ENCODE results near the gene SLC29A1. TPM values are rescaled to one million over a fixed set of nuclear protein-coding genes. Genes with fewer than 3 reads are reported as not detected.

Gene SLC29A1
- total RNA-seq, 2 donors from 2014 or later, result 25.1 to 95.6 TPM

DNA sequence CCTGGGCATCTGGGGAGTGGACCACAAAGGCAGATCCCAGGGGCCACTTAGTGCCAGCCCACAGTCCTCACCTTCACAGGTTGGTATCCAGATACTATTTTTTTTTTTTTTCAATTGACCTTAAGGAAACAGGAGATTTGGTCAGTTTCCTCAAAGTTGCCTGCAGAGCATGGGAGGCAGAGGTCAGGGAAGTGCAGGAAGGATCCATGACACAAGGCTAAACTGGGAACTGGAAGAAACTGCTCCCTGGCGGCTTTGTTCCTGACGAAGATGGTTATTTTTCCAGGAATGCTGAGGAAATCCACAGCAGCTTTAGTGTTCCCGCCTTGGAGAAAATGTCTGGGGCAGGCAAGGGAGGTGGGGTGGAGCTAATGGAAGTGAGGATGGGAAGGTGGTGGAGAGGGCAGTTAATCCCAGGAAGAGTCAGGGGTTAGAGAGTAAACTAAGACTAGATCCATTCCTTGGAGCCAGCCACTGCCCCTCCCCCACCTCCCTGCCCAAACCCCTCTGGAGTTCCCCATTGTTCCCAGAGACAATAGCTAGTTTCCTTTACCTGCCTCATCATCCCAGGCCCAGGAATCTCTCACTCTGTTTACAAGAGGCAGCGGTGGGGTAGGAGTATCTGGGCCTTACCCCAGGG is 20.9 kb upstream of the SLC29A1 start:
- Mint-ChIP-seq H3K27ac (no peak overlapping the region), H3K9me3 (no peaks in the 10 kb centered on the region), H3K36me3 (no peaks in the 10 kb centered on the region), H3K27me3 (peaks cover 6 to 7% of the 10 kb centered on the region in 2 donors), H3K4me1 (ENCODE audit: low read depth in 2 of 2) (no peaks in the 10 kb centered on the region), H3K4me3 (no peak overlapping the region)
- DNase-seq (ENCODE audit: low spot score) (no peak), ATAC-seq (no peak)

DNA sequence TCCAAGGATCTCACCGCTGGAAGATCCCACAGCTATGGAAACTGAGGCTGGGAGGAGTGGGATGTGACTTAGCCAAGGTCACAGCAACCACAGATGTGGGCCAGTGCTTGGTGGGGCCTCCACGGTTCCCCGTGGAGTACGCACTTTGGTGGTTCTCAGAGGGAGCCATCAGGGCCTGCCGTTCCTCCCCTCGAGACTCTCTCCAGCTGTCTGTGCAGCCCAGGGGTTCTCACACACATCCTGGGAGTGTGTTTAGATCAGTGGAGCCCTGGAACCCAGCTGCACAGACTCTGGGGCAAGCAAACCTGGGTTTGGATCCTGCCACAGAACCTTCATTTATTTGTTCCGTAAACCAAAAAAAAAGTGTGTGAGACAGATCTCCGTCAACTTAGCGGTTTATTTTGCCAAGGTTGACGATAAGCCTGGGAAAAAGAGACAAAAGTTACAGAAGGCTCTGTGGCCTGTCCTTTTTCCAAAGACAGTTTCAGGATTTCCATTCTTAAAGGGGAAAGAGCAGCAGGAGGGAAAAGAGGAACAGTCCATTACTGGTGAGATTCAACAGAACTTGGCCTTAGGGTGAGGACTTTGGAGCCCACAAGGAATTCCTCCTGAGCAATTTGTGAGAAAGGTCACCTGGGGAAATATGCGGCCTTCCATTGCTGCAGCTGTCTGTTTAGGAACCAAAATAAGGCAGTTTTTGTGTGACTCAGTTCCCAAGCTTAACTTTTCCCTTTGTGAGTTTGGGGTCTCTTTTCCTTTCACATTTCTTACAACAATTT is 20.2 kb upstream of the SLC29A1 start:
- ATAC-seq (no peak), DNase-seq (ENCODE audit: low spot score) (no peak)
- Mint-ChIP-seq H3K27ac (no peak overlapping the region), H3K4me3 (no peak overlapping the region), H3K4me1 (ENCODE audit: low read depth in 2 of 2) (no peaks in the 10 kb centered on the region), H3K9me3 (no peaks in the 10 kb centered on the region), H3K27me3 (peaks cover 6 to 7% of the 10 kb centered on the region in 2 donors), H3K36me3 (no peaks in the 10 kb centered on the region)

GRCh38 chr6:44203955-44204354 is 19.4 kb upstream of the SLC29A1 start:
- H3K27ac Mint-ChIP-seq, result no peak overlapping the region
- no peaks in the 10 kb centered on the region for H3K4me1 Mint-ChIP-seq (ENCODE audit: low read depth in 2 of 2)
- ATAC-seq (no peak), DNase-seq (ENCODE audit: low spot score) (no peak)
- H3K36me3 Mint-ChIP-seq, result no peaks in the 10 kb centered on the region
- H3K27me3 Mint-ChIP-seq, result peaks cover 6 to 9% of the 10 kb centered on the region in 2 donors
- H3K9me3 Mint-ChIP-seq, result no peaks in the 10 kb centered on the region
- no peak overlapping the region for H3K4me3 Mint-ChIP-seq

- ATAC-seq (no peak), DNase-seq (ENCODE audit: low spot score) (no peak)
- Mint-ChIP-seq H3K27me3 (peaks cover 6 to 10% of the 10 kb centered on the region in 2 donors), H3K9me3 (no peaks in the 10 kb centered on the region), H3K36me3 (no peaks in the 10 kb centered on the region), H3K4me1 (ENCODE audit: low read depth in 2 of 2) (no peaks in the 10 kb centered on the region), H3K4me3 (no peak overlapping the region), H3K27ac (no peak overlapping the region)
Observed at GRCh38 chr6:44207966-44208365, 15.4 kb upstream of the SLC29A1 start.

DNA sequence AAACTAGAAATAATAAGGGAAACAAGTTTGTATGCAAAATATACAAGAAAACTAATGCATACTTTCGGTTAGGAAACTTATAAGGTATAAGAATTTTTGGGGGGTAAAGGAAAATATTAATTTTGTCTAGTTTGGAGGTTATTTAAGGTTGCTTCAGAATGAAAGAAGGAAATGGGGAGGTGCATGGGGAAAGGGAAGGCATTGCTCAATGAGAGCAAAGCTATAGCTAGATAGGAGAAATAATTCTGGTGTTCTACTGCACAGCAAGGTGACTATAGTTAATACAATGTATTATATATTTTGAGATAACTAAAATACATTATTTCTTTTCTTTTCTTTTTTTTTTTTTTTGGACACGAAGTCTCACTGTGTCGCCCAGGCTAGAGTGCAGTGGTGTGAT is 12.1 kb upstream of the SLC29A1 start:
- Mint-ChIP-seq H3K27ac (no peak overlapping the region), H3K4me3 (no peak overlapping the region), H3K36me3 (no peaks in the 10 kb centered on the region), H3K9me3 (no peaks in the 10 kb centered on the region), H3K4me1 (ENCODE audit: low read depth in 2 of 2) (no peaks in the 10 kb centered on the region), H3K27me3 (peaks cover 6 to 10% of the 10 kb centered on the region in 2 donors)
- DNase-seq (ENCODE audit: low spot score) (no peak), ATAC-seq (no peak)

- H3K9me3 Mint-ChIP-seq, result no peaks in the 10 kb centered on the region
- H3K27ac Mint-ChIP-seq, result no peak overlapping the region
- no peak for ATAC-seq
- H3K27me3 Mint-ChIP-seq, result peaks cover 0 to 9% of the 10 kb centered on the region in 2 donors
- no peak for DNase-seq (ENCODE audit: low spot score)
- H3K36me3 Mint-ChIP-seq, result no peaks in the 10 kb centered on the region
- H3K4me1 Mint-ChIP-seq (ENCODE audit: low read depth in 2 of 2), result peaks cover 0 to 3% of the 10 kb centered on the region in 2 donors
- H3K4me3 Mint-ChIP-seq, result no peak overlapping the region
Observed at GRCh38 chr6:44214307-44214706, 9.1 kb upstream of the SLC29A1 start.

- Mint-ChIP-seq H3K27me3 (peaks cover 0 to 7% of the 10 kb centered on the region in 2 donors), H3K36me3 (no peaks in the 10 kb centered on the region), H3K27ac (no peak within 1 kb of the TSS), H3K4me3 (no peak within 1 kb of the TSS), H3K9me3 (no peaks in the 10 kb centered on the region), H3K4me1 (ENCODE audit: low read depth in 2 of 2) (peaks cover 5 to 8% of the 10 kb centered on the region in 2 donors)
- ATAC-seq, result no peak
- DNase-seq (ENCODE audit: low spot score), result no peak
Observed at GRCh38 chr6:44216677-44217331, 6.6 kb upstream of the SLC29A1 start, which contains the start of gene MYMX. MYMX (plus strand) TSS chr6:44216926; CDS start chr6:44217472, 546 bp downstream.

DNA sequence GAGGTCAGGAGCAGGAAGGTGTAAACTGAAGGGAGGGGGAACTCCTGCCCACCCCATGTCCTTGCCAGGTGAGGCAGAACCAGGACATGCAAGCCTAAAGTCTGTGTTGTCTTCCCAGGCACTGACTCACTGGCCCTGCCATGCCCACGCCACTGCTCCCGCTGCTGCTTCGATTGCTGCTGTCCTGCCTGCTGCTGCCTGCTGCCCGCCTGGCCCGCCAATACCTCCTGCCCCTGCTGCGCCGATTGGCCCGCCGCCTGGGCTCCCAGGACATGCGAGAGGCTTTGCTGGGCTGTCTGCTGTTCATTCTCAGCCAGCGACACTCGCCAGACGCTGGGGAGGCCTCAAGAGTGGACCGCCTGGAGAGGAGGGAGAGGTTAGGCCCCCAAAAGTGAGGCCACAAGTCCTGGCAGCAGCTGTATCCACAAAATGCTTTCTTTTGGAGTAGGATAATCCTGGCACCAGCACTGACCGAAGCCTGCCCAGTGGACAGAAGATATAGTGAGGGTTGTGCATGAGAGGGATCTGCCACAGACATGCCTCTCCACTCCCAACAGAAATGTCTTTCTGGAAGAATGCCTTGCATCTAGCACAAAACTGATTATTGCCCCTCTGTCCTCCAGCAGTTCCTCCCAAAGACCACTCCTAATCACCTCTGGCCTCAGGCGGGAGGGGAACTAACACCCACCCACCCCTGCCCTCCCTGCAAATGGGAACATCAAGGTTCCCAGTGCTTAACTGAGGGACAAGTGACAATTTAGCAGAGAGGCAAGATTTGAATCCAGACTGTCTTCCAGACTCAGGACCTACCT is 5.9 kb upstream of the SLC29A1 start:
- DNase-seq (ENCODE audit: low spot score) (no peak), ATAC-seq (no peak)
- no peaks in the 10 kb centered on the region for H3K36me3 Mint-ChIP-seq
- H3K4me3 Mint-ChIP-seq, result no peak overlapping the region
- H3K4me1 Mint-ChIP-seq (ENCODE audit: low read depth in 2 of 2), result peaks cover 6 to 8% of the 10 kb centered on the region in 2 donors
- no peaks in the 10 kb centered on the region for H3K9me3 Mint-ChIP-seq
- H3K27me3 Mint-ChIP-seq, result peaks cover 0 to 7% of the 10 kb centered on the region in 2 donors
- H3K27ac Mint-ChIP-seq, result no peak overlapping the region

DNA sequence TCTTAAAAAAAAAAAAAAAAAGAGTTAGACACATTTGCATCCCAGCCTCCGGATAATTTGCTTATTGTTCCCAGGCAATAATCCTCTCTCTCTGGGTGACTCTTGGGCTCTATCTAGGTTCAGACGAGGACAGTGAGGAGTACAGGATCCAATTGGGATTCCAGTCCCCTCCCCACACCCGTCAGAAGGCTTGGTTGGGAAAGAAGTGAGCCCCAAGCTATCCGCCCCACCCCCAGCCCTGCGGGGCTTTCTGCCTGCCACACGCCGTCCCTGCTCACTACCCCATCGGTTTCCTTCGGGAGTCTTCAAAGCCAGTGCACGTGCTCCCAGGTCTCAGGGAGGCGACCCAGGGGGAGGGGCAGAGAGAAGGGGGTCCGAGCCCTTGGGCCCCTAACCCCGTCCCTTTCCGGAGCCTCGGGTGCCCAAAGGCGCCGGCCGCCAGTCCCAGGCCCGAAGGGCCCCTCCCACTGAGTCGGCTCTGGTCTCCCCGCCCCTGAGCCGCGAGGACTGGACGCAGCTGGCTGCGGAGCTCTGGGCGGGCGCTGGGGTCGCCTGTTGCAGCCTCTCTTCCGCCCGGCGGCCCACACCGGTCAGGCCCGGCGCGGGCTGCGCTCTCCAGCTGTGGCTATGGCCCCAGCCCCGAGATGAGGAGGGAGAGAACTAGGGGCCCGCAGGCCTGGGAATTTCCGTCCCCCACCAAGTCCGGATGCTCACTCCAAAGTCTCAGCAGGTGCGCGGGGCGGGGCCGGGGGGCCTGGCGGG is 4.2 kb upstream of the SLC29A1 start:
- H3K27ac Mint-ChIP-seq, result no peak overlapping the region
- H3K27me3 Mint-ChIP-seq, result peaks cover 0 to 8% of the 10 kb centered on the region in 2 donors
- no peaks in the 10 kb centered on the region for H3K36me3 Mint-ChIP-seq
- ATAC-seq, result peak; percentile 71 to 80
- peak overlapping the region; percentile 51 for H3K4me3 Mint-ChIP-seq
- H3K4me1 Mint-ChIP-seq (ENCODE audit: low read depth in 2 of 2), result peaks cover 16 to 18% of the 10 kb centered on the region in 2 donors
- H3K9me3 Mint-ChIP-seq, result no peaks in the 10 kb centered on the region
- peak; percentile 80 for DNase-seq (ENCODE audit: low spot score)

DNA sequence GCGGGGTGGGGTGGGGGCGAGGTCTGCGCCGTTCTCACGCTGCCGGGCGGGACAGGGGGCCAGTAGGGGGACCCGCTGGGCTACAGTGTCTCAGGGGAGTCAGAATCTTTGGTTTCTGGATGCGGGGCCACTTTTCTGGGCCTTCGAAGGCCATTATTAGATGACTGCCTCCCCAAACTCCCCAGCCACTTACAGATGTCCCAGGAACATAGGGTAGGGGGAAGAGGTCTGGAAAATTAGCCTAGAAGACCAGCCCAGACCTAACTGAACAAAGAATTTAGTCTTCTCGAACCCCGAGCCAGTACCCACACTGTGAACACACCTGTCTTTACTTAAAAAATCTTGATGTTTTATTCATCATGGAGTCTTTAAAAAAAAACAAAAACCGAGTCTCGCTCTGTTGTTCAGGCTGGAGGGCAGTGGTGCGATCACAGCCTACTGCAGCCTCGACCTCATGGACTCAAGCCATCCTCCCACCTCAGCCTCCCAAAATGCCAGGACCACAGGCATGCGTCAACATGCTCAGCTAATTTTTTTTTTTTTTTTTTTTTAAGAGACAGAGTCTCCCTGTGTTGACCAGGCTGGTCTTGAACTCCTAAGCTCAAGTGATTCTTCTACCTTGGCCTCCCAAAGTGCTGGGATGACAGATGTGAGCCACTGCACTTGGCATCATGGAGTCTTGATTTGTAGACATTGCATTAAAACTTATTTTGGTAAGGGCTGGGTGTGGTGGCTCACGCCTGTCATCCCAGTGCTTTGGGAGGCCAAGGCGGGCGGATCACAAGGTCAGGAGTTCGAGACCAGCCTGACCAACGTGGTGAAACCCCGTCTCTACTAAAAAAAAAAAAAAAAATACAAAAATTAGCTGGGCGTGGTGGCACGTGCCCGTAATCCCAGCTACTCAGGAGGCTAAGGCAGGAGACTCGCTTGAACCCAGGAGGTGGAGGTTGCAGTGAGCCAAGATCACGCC is 3.3 kb upstream of the SLC29A1 start:
- peaks cover 22 to 23% of the 10 kb centered on the region in 2 donors for H3K4me1 Mint-ChIP-seq (ENCODE audit: low read depth in 2 of 2)
- H3K27ac Mint-ChIP-seq, result no peak overlapping the region
- H3K36me3 Mint-ChIP-seq, result no peaks in the 10 kb centered on the region
- H3K27me3 Mint-ChIP-seq, result peaks cover 0 to 7% of the 10 kb centered on the region in 2 donors
- DNase-seq (ENCODE audit: low spot score) (no peak), ATAC-seq (no peak)
- peak overlapping the region; percentile 51 for H3K4me3 Mint-ChIP-seq
- no peaks in the 10 kb centered on the region for H3K9me3 Mint-ChIP-seq

GRCh38 chr6:44220913-44221290 is 2.5 kb upstream of the SLC29A1 start:
- H3K9me3 Mint-ChIP-seq, result no peaks in the 10 kb centered on the region
- H3K27me3 Mint-ChIP-seq, result peaks cover 0 to 7% of the 10 kb centered on the region in 2 donors
- H3K4me1 Mint-ChIP-seq (ENCODE audit: low read depth in 2 of 2), result peaks cover 22 to 23% of the 10 kb centered on the region in 2 donors
- H3K27ac Mint-ChIP-seq, result no peak overlapping the region
- no peaks in the 10 kb centered on the region for H3K36me3 Mint-ChIP-seq
- no peak overlapping the region for H3K4me3 Mint-ChIP-seq
- DNase-seq (ENCODE audit: low spot score) (peak; percentile 49), ATAC-seq (no peak)
